ENCODE data around the gene STAB1. TPM values are rescaled to one million over a fixed set of nuclear protein-coding genes. Genes with fewer than 3 reads are reported as not detected.

The STAB1 gene
- polyA plus RNA-seq, 3 donors, result 40.7 to 46.6 (median 45.0) TPM

DNA sequence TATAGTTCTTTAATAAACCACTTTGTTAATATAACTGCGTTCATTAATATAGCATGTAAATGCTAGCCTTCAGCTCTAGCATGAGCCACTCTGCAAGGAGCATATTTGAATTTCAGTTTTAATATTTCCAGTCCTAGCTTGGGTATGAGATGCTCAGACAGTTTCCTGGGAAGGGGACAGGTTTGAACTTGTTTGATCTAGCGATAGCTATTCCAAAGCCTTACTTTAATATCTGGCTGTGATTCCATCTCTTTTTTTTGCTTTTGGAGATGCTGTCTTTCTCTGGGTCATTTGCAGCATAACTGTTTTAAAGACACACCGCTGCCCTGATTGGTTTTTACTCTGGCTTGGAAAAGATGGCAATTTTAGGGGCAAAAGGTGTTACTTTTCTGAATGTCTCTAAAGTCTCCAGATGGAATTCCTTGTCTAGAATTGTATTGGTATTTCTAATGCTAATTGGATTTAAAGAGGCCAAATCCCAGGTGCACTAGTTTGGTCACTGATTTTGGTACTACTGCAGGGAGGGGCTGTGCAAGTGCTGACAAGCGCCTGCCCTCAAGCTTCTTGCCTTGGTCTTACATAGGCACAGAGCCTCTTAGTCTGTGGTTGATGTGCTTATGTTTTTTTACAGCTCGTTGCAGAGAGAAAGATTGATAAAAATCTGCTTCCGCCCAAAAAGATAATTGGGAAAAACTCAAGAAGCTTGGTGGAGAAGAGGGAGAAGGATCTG is 36.9 kb upstream of the STAB1 start:
- DNase-seq, result no peak

DNA sequence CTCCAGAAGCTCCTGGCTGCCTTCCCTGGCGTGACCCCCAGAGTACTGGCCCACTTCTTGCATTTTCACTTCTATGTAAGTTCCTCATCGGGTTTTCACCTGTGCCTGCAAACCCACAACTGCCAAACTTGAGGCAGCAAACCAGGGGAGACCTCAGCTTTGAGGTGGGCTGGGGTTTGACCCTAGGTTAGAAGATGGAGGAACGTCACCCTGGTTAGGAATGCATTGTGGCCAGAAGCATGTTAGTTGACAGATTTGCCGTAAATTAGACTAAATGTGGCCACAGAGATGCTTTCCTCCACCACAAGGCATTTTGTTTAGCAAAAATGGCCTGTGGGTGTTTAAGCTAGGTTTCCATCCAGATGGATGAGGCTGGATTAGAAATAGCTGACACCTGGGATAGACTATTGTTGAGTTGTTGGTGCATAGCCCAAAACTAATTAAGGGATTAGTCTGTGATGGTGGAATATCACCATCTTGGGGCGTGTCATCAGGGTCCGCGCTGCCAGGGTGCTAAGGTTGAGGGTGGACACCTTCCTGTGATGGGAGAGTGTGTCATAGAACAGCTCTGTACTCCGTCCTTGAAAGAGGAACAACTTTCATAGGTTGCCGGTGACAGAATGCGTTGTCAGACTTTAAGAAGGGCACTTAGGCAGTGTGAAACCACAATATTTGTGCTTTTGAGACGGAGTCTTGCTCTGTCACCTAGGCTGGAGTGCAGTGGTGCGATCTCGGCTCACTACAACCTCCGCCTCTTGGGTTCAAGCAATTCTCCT is 36.2 kb upstream of the STAB1 start:
- DNase-seq, result no peak

DNA sequence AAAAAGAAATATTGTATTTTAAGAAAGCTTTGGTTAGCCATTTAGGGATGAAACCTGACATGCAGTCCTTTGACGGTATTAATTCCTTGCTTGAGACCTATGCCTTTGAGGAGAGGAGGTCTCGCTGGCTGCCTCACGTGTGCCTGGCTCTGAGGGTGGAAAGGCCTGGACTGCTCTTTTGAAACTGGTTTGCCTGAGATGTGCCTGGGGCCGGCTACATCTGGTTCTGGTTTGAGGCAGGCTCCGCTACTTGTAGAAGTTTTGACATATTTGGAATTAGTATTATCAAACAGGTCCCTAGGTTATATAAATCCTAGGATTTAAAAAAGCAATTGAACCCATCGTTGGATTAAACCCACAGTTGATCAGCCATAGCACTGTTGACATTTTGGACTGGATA is 33.3 kb upstream of the STAB1 start:
- no peak for DNase-seq

DNA sequence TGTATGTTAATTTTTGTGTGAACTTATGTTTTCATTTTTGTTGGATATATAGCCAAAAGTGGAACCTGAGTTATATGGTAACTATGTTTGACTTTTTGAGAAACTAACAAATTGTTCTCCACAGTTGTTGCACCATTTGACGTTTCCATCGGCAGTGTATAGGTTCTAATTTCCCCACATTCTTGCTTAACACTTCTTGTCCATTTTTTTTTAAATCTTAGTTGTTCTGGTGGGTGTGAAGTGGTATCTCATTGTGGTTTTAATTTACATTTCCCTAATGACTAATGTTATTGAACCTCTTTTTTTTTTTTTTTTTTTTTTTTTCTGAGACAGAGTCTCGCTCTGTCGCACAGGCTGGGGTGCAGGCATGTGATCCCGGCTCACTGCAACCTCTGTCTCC is 31.7 kb upstream of the STAB1 start:
- no peak for DNase-seq

DNA sequence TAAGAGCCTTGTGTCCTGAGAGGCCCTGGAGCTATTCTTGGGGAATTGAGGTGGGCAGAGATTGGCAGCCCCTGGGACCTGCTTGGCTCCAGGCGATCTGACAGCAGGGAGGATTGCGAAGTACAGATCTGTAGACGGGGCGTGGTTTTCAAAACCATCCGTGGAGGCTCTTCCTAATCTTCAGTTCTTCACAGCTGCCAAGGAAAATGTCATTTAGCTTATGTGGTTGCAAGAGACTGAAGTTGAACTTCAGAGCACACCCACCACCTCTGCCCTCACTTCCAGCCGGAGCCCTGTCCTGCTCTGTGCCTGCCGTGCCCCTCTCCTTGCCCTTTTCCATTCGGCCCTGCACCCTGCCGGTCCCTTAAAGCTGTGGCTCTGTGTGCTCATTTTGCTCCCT is 26.8 kb upstream of the STAB1 start:
- no peak for DNase-seq

DNA sequence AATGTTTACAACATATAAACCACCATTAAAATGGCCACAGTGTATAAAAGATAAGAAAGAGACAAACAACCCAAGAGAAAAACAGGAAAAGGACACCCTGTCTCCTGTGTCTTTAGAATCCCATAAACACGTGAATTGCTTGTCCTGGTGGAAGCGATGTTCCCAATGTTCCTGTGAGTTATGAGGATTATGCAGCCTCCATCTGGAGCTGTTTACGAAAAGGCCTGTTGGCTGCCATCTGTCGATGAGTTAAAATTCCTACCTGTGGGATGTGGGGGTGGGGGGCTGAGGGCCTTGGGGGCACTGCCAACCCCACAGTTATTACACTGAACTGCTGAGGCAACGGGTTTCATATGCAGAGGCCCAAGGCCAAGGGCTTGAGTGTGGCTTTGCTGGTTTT is 26.1 kb upstream of the STAB1 start:
- DNase-seq, result no peak

DNA sequence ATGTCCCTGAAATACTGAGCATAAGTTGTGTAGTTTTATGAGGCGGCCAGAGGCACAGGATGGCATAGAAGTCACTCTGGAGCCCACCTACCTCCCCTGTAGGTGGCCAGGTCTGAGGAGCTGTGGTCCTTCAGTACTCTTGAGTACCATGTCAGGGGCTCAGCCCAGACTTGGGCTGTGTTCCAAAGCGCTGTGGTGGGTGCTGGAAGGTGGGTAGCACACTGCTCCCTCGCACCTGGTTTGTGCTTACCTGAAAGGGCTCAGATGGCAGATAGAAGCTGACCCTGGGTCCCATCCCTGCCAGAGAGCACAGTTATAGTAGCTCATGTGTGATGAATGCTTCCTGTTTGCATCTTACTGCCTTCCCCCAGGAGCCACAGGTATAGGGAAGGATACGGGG is 24.2 kb upstream of the STAB1 start:
- DNase-seq, result no peak

DNA sequence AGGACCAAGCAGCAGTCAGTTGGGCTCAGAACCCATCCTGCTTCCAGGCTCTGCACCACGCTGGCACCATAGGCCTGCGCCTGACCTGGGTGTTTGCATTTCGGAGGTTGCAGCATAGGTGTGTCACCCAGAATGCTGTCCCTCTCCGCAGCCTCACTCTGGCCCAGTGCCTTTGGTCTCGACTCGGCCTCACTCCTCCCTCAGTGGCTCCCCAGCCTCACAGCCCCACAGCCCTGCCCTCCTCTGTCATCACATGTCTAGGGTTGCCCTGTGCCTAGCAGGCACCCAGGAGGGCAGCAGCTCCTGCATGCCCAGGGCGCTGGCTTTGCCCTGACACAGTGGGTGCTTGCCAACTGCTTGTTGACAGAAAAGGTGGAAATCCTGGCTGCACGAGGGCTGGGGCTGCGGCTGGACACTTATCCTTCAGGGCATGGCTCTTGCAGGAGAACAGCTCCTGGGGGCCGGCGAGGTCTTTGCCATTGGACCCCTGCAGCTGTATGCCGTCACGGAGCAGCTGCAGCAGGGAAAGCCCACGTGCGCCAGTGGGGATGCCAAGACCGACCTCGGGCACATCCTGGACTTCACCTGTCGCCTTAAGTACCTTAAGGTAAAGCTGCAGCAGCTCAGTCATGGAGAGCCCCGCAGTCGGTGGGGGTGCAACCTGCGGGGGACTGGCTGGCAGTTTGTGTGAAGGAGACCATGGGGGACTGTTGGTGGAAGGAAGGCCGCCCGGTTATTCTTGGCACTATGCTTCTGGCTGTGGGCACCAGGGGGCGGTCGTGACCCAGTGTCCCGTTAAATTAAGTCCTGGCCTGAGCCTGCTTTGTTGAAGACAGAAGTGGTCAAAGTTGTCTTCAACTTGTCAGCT is 23.5 kb upstream of the STAB1 start:
- no peak for DNase-seq

DNA sequence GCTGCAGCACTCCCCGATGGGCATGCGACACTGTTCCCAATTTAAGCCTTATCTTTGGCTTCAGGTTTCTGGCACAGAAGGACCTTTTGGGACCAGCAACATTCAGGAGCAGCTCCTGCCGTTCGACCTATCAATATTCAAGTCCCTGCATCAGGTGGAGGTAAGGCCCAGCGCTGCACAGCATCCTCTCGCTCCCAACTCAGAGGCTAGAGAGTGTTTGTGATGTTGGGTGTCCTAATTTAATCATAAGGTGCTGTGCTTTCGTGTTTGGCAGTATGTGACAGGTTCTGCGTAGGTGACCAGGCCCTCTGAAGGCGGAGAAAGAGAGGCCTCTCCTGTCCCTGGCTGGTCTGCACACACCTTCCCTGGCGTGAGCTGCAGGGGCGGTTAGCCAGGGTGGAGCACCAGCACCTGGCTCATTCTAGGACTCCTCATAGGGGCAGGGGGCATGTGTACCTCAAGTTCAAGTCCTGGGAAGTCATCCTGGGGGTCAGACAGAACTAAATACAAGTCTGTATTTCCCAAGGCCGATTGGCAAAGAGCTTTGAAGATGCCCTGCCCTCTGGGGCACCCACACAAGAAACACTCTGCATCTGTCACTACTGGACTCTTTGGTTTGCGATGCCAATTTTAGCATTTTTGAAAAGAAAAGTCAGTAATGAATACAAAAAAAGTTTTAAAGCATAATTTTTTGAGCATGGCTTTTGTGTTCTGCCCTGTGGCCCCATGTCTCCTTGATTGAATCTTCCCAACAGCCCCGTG is 22.7 kb upstream of the STAB1 start:
- no peak for DNase-seq

DNA sequence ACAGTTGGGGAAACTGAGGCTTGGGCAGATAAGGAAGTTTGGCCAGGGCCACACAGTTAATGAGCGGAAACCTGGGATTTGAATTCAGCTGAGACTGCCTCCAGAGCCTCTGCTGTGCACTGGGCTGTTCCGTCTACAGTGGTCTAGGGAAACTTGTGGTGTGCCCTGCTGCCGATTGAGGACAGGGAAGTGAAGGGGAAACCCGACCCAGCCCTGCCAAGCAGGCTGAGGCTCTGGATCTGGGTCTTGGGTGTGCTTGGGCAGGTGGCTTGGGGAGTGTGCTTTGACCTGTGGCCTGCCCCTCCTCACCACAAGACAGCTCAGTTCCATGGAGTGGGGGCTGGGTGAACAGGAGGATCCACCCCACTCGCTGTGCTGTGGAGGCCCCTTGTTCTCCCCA is 22.1 kb upstream of the STAB1 start:
- no peak for DNase-seq

DNA sequence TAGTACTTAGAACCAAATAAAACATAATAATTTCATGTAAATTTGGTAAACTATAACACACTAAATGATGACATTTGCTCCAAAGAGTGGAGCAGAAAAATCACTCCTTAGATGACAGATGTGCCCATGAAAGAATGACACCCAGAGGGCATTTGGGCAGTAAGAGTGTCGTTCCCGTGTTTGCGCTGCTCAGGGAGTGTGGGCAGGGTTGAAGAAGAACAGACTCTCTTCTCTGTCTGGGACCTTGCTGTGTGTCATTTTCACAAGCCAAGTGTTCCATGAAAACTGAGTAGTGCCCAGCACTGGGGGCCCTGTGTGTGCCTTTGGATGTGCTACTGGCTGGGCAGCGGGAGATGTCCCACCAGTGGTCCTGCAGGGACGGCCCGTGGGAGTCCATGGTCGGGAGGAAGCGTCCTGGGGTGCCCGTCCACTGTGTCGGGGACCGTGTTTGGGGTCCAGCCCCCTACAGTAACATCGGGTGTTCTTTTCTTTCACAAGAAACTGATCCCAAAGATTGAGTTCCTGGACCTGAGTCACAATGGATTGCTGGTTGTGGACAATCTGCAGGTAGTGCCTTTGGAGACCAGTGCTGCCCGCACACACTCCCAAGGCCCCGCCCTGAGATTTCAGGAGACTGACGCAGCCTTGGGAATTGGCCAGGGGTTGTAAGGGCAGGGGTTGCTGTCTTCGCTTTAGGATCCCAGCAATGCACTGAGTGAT is 17.9 kb upstream of the STAB1 start:
- no peak for DNase-seq

DNA sequence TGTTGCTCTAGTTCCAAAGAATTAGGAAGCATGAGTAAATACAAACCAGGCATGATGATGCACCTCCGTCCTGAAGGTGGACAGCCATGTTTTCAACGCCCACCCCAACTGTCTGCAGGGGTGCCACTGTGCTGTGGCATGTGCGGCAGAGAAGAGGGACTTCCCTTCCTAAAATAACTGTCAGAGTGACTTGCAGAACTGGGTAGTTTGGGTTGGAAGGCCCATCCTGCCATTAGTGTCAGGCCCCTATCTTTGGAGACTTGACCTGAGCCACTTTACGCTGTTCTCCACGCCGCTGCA is 17.4 kb upstream of the STAB1 start:
- DNase-seq, result no peak

DNA sequence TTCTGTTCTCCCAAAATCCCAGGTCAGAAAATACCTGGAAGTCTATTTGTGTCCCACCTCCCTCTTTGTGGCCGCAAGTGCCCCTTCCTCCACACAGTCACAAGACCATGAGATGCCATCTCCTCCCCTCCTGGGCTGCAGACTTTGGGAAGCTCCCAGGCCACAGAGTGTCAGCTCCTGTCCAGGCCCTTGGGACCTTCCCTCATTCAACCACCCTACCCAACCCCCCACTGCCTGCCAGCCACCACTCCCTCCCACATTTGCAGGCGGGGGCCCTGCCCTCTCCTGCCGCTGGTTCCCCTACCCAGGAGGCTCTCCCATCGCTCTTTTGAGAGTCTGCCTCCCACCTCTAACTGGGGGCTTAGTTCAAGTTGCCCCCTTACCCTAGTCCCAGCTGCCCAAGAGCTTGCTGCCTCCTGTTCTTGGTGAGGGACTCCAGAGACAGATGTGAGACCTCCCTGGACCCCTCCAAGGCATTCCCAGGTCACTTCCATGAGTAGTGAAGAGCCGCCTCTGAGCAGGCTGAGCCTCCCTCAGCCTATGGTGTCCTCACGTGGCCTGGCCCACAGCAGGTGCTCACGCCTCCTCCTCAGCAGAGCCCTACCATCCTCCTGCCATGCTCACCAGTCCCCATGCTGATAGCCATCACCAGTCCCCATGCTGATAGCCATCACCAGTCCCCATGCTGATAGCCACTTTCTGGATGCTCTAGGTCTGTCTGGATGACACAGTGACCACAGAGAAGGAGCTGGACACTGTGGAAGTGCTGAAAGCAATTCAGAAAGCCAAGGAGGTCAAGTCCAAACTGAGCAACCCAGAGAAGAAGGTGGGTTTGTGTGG is 15.9 kb upstream of the STAB1 start:
- no peak for DNase-seq

DNA sequence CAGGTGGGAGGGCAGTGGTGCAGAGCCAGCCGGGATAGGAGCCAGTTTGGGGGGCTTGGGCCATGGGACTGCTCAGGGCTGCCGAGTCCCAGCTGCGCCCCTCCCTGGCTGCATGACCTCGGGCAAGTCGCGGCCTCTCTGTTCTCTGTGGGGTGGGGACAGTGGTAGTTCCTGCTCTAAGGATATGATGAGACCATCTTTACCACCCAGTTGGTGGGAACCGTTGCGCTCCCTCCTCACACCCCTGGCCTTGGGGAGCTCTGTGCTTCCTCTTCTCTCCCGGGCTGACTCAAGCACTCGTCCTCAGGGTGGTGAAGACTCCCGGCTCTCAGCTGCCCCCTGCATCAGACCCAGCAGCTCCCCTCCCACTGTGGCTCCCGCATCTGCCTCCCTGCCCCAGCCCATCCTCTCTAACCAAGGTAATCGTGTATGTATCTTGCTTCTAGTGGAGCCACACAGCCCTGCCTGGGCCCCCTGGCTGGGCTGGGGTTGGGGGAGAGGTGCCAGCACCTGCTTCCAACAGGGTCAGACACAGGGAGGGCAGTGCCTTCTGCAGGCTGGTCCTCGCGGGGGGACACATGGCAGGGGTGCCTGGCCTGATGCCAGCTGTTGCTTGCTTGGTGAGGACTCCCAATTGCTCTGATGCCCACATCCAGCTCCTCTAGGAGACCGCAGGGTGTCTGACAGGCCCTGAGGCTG is 15.1 kb upstream of the STAB1 start:
- DNase-seq, result no peak

DNA sequence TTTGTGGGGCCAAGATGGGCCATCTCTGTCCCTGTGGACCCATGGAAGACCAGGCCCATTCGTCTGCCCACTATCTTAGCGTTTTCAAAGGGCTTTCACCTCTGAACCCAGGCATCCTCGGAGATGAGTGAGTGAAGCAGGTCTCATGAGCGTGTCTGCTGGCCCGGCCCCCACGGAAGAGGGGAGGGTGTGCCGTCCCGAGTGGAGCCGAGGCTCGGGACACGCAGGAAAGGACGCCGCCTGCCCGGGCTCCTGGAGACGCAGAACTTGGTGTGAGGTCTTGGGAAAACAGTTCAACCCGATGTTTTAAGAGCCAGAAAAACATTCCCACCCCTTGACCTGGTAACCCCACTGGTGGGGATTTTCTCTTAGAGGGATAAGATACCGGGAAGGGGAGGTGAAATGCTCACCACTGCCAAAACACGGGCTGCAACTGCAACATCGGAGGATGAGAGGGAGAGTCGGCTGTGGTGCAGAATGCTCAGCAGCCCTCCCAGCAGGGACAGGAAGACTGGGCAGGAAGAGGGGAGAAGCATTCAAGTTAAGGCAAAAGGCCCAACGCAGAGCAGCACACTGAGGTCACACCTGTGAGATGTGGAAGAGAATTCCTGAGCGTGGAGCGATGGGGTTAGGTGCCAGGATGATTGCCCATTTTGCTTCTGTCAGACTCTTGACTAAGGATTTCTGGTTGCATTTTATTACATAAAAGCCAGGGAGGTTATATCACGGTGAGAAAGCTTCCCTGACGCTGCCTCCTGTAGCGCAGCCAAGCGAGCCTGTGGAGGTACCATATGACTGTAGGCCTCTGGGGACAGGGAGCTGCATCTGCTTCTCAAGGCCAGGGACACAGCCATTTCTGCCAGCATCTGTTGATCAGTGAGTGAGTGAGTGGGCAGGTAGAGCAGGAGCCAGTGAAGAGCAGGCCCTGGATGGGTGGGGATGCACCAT is 14.1 kb upstream of the STAB1 start:
- DNase-seq, result no peak

DNA sequence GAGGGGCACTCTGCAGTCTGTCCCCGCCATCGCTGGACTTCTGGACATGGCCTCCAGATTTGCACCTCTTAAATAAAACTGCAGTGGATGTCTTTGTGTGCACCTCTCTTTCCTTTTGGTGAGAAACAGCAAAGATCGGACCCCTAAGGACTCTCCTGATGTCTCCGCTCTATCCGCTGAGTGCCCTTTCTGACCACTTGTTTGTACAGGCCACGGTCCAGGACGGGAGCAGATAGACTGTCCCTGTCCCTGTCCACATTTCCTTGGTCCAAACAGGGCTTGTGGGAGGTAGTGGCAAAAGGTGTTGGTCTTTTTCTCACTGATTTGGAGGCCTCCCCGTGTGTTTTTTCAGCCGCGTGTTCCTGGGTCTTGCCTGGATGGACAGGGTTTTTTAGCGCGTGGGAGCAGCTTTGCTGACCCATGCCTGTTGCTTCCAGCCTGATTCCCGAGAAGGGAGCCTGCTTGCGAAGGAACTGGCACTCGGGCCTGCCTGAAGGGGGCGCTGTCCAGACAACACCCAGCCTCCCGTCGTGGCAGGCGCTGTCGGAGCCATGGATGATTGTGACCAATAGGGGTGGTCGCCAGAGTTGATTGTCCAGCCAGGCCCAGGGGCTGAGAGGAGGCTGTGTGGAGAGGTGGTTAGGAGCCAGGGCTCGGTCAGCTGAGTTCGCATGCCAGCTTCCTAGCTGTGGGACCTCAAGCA is 13.2 kb upstream of the STAB1 start:
- no peak for DNase-seq

DNA sequence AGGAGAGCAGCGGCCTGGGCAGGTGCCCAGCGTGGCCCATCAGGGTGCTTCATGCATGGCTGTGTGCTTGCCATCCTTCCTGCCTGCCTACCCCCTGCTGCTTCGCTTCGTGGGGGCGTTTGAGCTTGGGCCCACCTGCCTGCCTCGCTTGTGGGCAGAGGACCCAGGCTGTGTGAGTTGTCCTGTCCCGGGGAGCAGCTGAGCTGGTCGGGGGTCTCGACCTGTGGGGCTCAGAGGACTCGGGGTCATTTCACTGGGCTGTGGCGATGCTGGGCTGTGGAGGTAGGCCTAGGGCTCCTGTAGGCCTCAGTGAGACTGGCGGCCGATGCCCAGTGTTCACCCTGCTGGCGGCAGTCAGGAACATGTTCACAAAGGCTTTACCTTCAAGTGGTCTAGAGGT is 12.1 kb upstream of the STAB1 start:
- DNase-seq, result no peak
